H1 (cell line): ENCODE data around the gene IQCF2. TPM values are rescaled to one million over a fixed set of nuclear protein-coding genes. Genes with fewer than 3 reads are reported as not detected.

Experiments
- CTCF ChIA-PET: fragments of 300-600 bp; sonication (Branson Sonifier 250); formaldehyde crosslinking; loops from one replicate; lab custom pipeline; 2021; ENCODE audit not compliant: partially characterized antibody; lab: Charles Lee
- POLR2A ChIA-PET: fragments of 300-600 bp; sonication (Branson Sonifier 250); formaldehyde crosslinking; loops from one replicate; lab custom pipeline; 2021; ENCODE audit warnings: inconsistent platforms; ENCODE audit not compliant: partially characterized antibody; lab: Charles Lee
- DNase-seq, 2 experiments: peaks; one replicate each; pipeline versions ENCODE4 v3.0.0 to v3.0.0-alpha.2; 2010 to 2022; ENCODE audit warnings: low spot score in 2 of 2, low read depth in 1 of 2, mixed read lengths in 1 of 2
- FAIRE-seq: peaks from 2 replicates; lab custom pipeline; 2011; peaks lifted over from hg19 to GRCh38; lab: Jason Lieb, UNC
- H2AFZ ChIP-seq: 2 replicates; pipeline ENCODE4 v1.8.1; 2012; ENCODE audit warnings: low read length, inconsistent platforms
- H2AK5ac ChIP-seq: 2 replicates; pipeline ENCODE4 v1.6.1; 2013; ENCODE audit warnings: low read depth, low read length
- H2BK120ac ChIP-seq: replicated peaks from 2 replicates; pipeline ENCODE3; 2013; ENCODE audit warnings: low read depth, low read length, inconsistent platforms
- H2BK12ac ChIP-seq: 2 replicates; pipeline ENCODE4 v1.6.1; 2013; ENCODE audit warnings: low read depth, low read length
- H2BK15ac ChIP-seq: 2 replicates; pipeline ENCODE4 v1.6.1; 2013; ENCODE audit warnings: low read length
- H2BK20ac ChIP-seq: 2 replicates; pipeline ENCODE4 v1.6.1; 2013; ENCODE audit warnings: low read length
- H2BK5ac ChIP-seq: 2 replicates; pipeline ENCODE4 v1.6.1; 2013; ENCODE audit warnings: low read depth, low read length
- H3K14ac ChIP-seq: 2 replicates; pipeline ENCODE4 v1.6.1; 2013; ENCODE audit warnings: inconsistent platforms; ENCODE audit not compliant: insufficient read length
- H3K18ac ChIP-seq: 2 replicates; pipeline ENCODE4 v1.6.1; 2013; ENCODE audit warnings: low read length; ENCODE audit errors: extremely low read depth
- H3K23ac ChIP-seq: 2 replicates; pipeline ENCODE4 v1.6.1; 2013; ENCODE audit warnings: inconsistent platforms; ENCODE audit not compliant: insufficient read length
- H3K23me2 ChIP-seq: 2 replicates; pipeline ENCODE4 v1.6.1; 2013; ENCODE audit warnings: low read depth, low read length
- H3K27ac ChIP-seq: 2 replicates; pipeline ENCODE4 v1.6.1; 2011; ENCODE audit warnings: low read depth, low read length, inconsistent platforms
- H3K27me3 ChIP-seq, 4 experiments: replicated peaks in 1 of 4; 1 replicate in 1 of 4; 2 replicates in 3 of 4; pipeline versions ENCODE4 v1.6.1 to v1.8.1; 2011 to 2013; ENCODE audit warnings: low read length in 3 of 4, mild to moderate bottlenecking in 3 of 4, inconsistent platforms in 2 of 4, mixed read lengths in 2 of 4, moderate library complexity in 1 of 4; ENCODE audit not compliant: control insufficient read depth in 3 of 4, insufficient read depth in 3 of 4; ENCODE audit errors: extremely low read depth in 1 of 4
- H3K36me3 ChIP-seq, 4 experiments: 2 replicates each; pipeline versions ENCODE4 v1.6.1 to v1.8.1; 2011 to 2013; ENCODE audit warnings: mild to moderate bottlenecking in 4 of 4, low read length in 3 of 4, moderate library complexity in 2 of 4, control low read depth in 1 of 4, inconsistent platforms in 1 of 4; ENCODE audit not compliant: insufficient read depth in 4 of 4, control insufficient read depth in 2 of 4
- H3K4ac ChIP-seq: replicated peaks from 2 replicates; pipeline ENCODE3; 2013; ENCODE audit warnings: low read length, low read depth, mixed read lengths, inconsistent platforms; ENCODE audit not compliant: insufficient read length
- H3K4me1 ChIP-seq, 4 experiments: replicated peaks in 1 of 4; 1 replicate in 1 of 4; 2 replicates in 3 of 4; pipeline versions ENCODE4 v1.6.1 to v1.8.1; 2011 to 2013; ENCODE audit warnings: low read length in 3 of 4, inconsistent platforms in 2 of 4, mixed read lengths in 1 of 4; ENCODE audit not compliant: insufficient read depth in 4 of 4, control insufficient read depth in 3 of 4
- H3K4me2 ChIP-seq, 2 experiments: 2 replicates each; pipeline versions ENCODE4 v1.6.1 to v1.8.1; 2011 to 2013; ENCODE audit warnings: low read depth in 2 of 2, low read length in 2 of 2, control low read depth in 1 of 2, inconsistent platforms in 1 of 2, mild to moderate bottlenecking in 1 of 2; ENCODE audit not compliant: insufficient read depth in 1 of 2
- H3K4me3 ChIP-seq, 4 experiments: fragments of 200-600, 300-600 bp in 1 of 4; sonication (generic), shearing (Covaris generic), sonication (Bioruptor Twin) in 1 of 4; 2 replicates each; pipeline versions ENCODE4 v1.5.1 to v1.8.1; 2011 to 2016; ENCODE audit warnings: low read length in 4 of 4, low read depth in 3 of 4, control low read depth in 2 of 4, inconsistent platforms in 2 of 4, mild to moderate bottlenecking in 2 of 4, mixed read lengths in 1 of 4, moderate library complexity in 1 of 4; ENCODE audit not compliant: insufficient read depth in 2 of 4; ENCODE audit errors: extremely low read depth in 1 of 4
- H3K56ac ChIP-seq: replicated peaks from 2 replicates; pipeline ENCODE3; 2013; ENCODE audit warnings: low read depth, mild to moderate bottlenecking, mixed read lengths, low read length, inconsistent platforms; ENCODE audit not compliant: insufficient read length
- H3K79me1 ChIP-seq: 2 replicates; pipeline ENCODE4 v1.6.1; 2013; ENCODE audit warnings: low read depth, low read length, control low read depth
- H3K79me2 ChIP-seq, 2 experiments: 2 replicates each; pipeline versions ENCODE4 v1.6.1 to v1.8.1; 2012 to 2013; ENCODE audit warnings: low read length in 2 of 2, mild to moderate bottlenecking in 2 of 2, inconsistent platforms in 1 of 2; ENCODE audit not compliant: insufficient read depth in 2 of 2, control insufficient read depth in 1 of 2
- H3K9ac ChIP-seq, 4 experiments: replicated peaks in 1 of 4; 1 replicate in 1 of 4; 2 replicates in 3 of 4; pipeline versions ENCODE4 v1.6.1 to v1.8.1; 2011 to 2013; ENCODE audit warnings: low read depth in 3 of 4, low read length in 3 of 4, control low read depth in 2 of 4, mild to moderate bottlenecking in 2 of 4, moderate library complexity in 2 of 4, inconsistent platforms in 1 of 4; ENCODE audit errors: extremely low read depth in 1 of 4
- H3K9me3 ChIP-seq, 2 experiments: 2 replicates each; pipeline versions ENCODE4 v1.6.1 to v1.8.1; 2012 to 2013; ENCODE audit warnings: mild to moderate bottlenecking in 2 of 2, moderate library complexity in 2 of 2, control low read depth in 1 of 2, inconsistent platforms in 1 of 2, low read depth in 1 of 2, low read length in 1 of 2, mixed read lengths in 1 of 2; ENCODE audit not compliant: insufficient read depth in 2 of 2
- H4K20me1 ChIP-seq, 2 experiments: replicated peaks in 1 of 2; 2 replicates each; pipeline versions ENCODE3 to v1.8.1; 2011 to 2013; ENCODE audit warnings: inconsistent platforms in 2 of 2, low read length in 2 of 2, mild to moderate bottlenecking in 1 of 2; ENCODE audit not compliant: insufficient read depth in 2 of 2, control insufficient read depth in 1 of 2
- H4K5ac ChIP-seq: 2 replicates; pipeline ENCODE4 v1.6.1; 2013; ENCODE audit warnings: low read length, low read depth, mixed read lengths, inconsistent platforms; ENCODE audit not compliant: insufficient read length
- H4K8ac ChIP-seq: 2 replicates; pipeline ENCODE4 v1.8.0; 2013; ENCODE audit warnings: mild to moderate bottlenecking, moderate library complexity, low read length, inconsistent platforms; ENCODE audit not compliant: insufficient read depth; ENCODE audit errors: extremely low read depth
- H4K91ac ChIP-seq: replicated peaks from 2 replicates; pipeline ENCODE3; 2013; ENCODE audit warnings: low read length, mixed read lengths, inconsistent platforms; ENCODE audit not compliant: insufficient read length
- EGR1 ChIP-seq: IDR thresholded peaks from 2 replicates; pipeline ENCODE4 v1.6.1; 2011; ENCODE audit warnings: low read depth, low read length, borderline replicate concordance
- FOSL1 ChIP-seq: IDR thresholded peaks from 2 replicates; pipeline ENCODE4 v1.6.1; 2011; ENCODE audit warnings: mild to moderate bottlenecking, low read depth, low read length, moderate library complexity; ENCODE audit not compliant: insufficient read depth
- HDAC2 ChIP-seq, 2 experiments: fragments of 300-600 bp in 1 of 2; sonication (generic) in 1 of 2; IDR thresholded peaks; 2 replicates each; pipeline ENCODE4 v1.6.1; 2011 to 2012; ENCODE audit warnings: low read depth in 2 of 2, low read length in 2 of 2, mild to moderate bottlenecking in 2 of 2, moderate library complexity in 2 of 2, borderline replicate concordance in 1 of 2, inconsistent platforms in 1 of 2
- HDAC6 ChIP-seq: IDR thresholded peaks from one replicate; pipeline ENCODE4 v1.7.1; 2012; ENCODE audit warnings: low read depth, mild to moderate bottlenecking, inconsistent platforms, low read length, moderate library complexity
- JUND ChIP-seq: IDR thresholded peaks from 2 replicates; pipeline ENCODE4 v1.6.1; 2011; ENCODE audit warnings: mild to moderate bottlenecking, improper control_type of control experiment, low read length
- POU5F1 ChIP-seq: IDR thresholded peaks from 2 replicates; pipeline ENCODE4 v1.6.1; 2011; ENCODE audit warnings: low read depth, mild to moderate bottlenecking, low read length, moderate library complexity
- SAP30 ChIP-seq: fragments of 300-600 bp; sonication (generic); IDR thresholded peaks from 2 replicates; pipeline ENCODE4 v1.7.1; 2012; ENCODE audit warnings: low read length, moderate library complexity, mild to moderate bottlenecking, inconsistent platforms; ENCODE audit not compliant: insufficient read depth, insufficient replicate concordance
- SRF ChIP-seq: IDR thresholded peaks from 2 replicates; pipeline ENCODE4 v1.6.1; 2011; ENCODE audit warnings: mild to moderate bottlenecking, low read depth, low read length, moderate library complexity
- TAF7 ChIP-seq: optimal IDR thresholded peaks from 2 replicates; pipeline ENCODE3; 2011; ENCODE audit warnings: low read depth, mild to moderate bottlenecking, inconsistent platforms, low read length, moderate library complexity, borderline replicate concordance
- WGBS, 2 experiments: shearing (Covaris generic) in 1 of 2; methylation state at CpG; one replicate each; pipeline versions ENCODE4 v1.1.6 to v1.1.7; 2013 to 2015; ENCODE audit warnings: low lambda C conversion rate in 2 of 2, mixed read lengths in 2 of 2, inconsistent platforms in 1 of 2, low coverage in 1 of 2, missing lambda C conversion rate in 1 of 2; ENCODE audit not compliant: insufficient replicate concordance in 2 of 2, insufficient coverage in 1 of 2, insufficient read length in 1 of 2; ENCODE audit errors: extremely low coverage in 1 of 2, missing lambda C conversion rate in 1 of 2; 5-methylcytosine and 5-hydroxymethylcytosine counted together
- polyA plus RNA-seq, 7 experiments: library from polyadenylated mRNA; depleted of rRNA in 3 of 7; stranded (reverse) in 5 of 7; unstranded in 2 of 7; fragments of >200 nt in 5 of 7; fragments of 200-250 nt in 2 of 7; gene quantifications; 1 replicate in 5 of 7; 2 replicates in 1 of 7; 4 replicates in 1 of 7; pipeline versions ENCODE4 v1.2.1 to v1.2.3, GENCODE V29; 2011 to 2013; ENCODE audit warnings: missing spikeins in 2 of 7, mixed read lengths in 2 of 7
- total RNA-seq: library from RNA; stranded (reverse); fragmentation: NEBNext Ultra II Directional; extraction: Animal tissue kit (Norgen Biotek cat#: 25700); gene quantifications from 2 replicates; pipeline ENCODE4 v1.2.1, GENCODE V29; 2021

Gene IQCF2
- total and polyA plus RNA-seq, 2 of the 8 experiments (the other 6 are each of a cell fraction or from before 2014, with no cell fraction given), result not detected

DNA sequence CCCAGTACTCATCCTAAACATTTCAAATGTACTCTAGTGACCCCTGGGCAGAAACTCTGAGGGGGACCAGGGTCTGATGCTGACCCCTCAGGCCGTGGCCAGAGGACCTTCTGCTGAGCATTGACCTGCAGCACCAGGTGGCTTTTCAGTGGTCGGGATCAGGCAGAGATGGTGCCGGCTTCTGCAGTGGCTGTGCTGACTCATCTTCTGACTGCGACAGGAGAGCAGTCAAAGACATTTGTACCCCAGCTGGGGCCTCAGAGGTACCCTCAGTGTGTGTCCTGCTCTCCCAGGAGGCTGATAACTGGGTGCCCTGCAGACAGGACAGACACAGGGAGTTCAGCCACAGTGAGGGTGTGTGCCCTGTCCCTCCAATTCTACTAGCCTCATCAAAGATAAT, 45.8 kb upstream of the IQCF2 start:
- H3K9me3 ChIP-seq, result no peaks in the 10 kb centered on the region
- H3K14ac ChIP-seq, result no peak overlapping the region
- H2BK120ac ChIP-seq, result no peak overlapping the region
- whole genome bisulfite sequencing, 2 experiments, result 85% methylated on average over 4 of the region's 4 CpGs; no CpG with 5 or more reads in 1 of the 2 experiments
- no peak overlapping the region for H4K8ac ChIP-seq
- no peaks in the 10 kb centered on the region for H3K27me3 ChIP-seq
- DNase-seq (no peak), FAIRE-seq (no peak)
- no peak overlapping the region for H2AK5ac ChIP-seq
- no peaks in the 10 kb centered on the region for H4K20me1 ChIP-seq
- no peak overlapping the region for H3K4me3 ChIP-seq
- H2AFZ ChIP-seq, result no peak overlapping the region
- no peaks in the 10 kb centered on the region for H3K4me1 ChIP-seq
- H3K23ac ChIP-seq, result no peak overlapping the region
- no peak overlapping the region for H3K4ac ChIP-seq
- no peaks in the 10 kb centered on the region for H3K36me3 ChIP-seq
- no peak overlapping the region for H3K9ac ChIP-seq
- no peaks in the 10 kb centered on the region for H3K79me2 ChIP-seq
- no peak overlapping the region for H3K4me2 ChIP-seq
- no peak overlapping the region for H3K18ac ChIP-seq
- POLR2A ChIA-PET, result no interaction called here
- no peak overlapping the region for H2BK20ac ChIP-seq
- no peak overlapping the region for H3K27ac ChIP-seq
- no peak overlapping the region for H2BK12ac ChIP-seq
- no peak overlapping the region for H4K91ac ChIP-seq
- no peaks in the 10 kb centered on the region for H3K79me1 ChIP-seq
- H3K23me2 ChIP-seq, result no peaks in the 10 kb centered on the region
- H2BK5ac ChIP-seq, result no peak overlapping the region
- no peak overlapping the region for H3K56ac ChIP-seq
- no peak overlapping the region for H2BK15ac ChIP-seq
- CTCF ChIA-PET, result interaction anchor here (2.8 to 4.7 kb wide), 2 partner anchors 13 to 17 kb away, joined by 11 to 24 read pairs; no protein-coding TSS in a partner anchor
- no peak overlapping the region for H4K5ac ChIP-seq
- TF ChIP-seq SAP30, result no peak
- TF ChIP-seq FOSL1, result no peak
- TF ChIP-seq HDAC6, result no peak
- no peak for TF ChIP-seq EGR1
- no peak for TF ChIP-seq JUND
- TF ChIP-seq TAF7, result no peak
- no peak for TF ChIP-seq SRF
- TF ChIP-seq POU5F1, result no peak
- no peak for TF ChIP-seq HDAC2 (IDR thresholded peaks at IDR 0.05; ENCODE audit: borderline replicate concordance in 1 of 2, low read depth in 2 of 2, low read length in 2 of 2)
